HEK293T (cell line): Measurements from ENCODE around the gene LRRC70.
"Not testable (repeated sequence)": the region's sequence is repeated elsewhere in the genome, so short reads cannot be mapped to it uniquely, and the experiment has no call there.

Source experiments
- CTCF ChIA-PET: fragments of 350-600 bp; formaldehyde crosslinking; extraction: SDS; loops from one replicate; lab custom pipeline; 2021; ENCODE audit warnings: antibody characterized with exemption, inconsistent platforms; lab: Yijun Ruan, JAX
- POLR2A ChIA-PET: fragments of 350-600 bp; formaldehyde crosslinking; extraction: SDS; loops from one replicate; lab custom pipeline; 2020; ENCODE audit warnings: antibody characterized with exemption, inconsistent platforms; lab: Yijun Ruan, JAX
- DNase-seq: peaks from one replicate; pipeline ENCODE4 v3.0.0; 2012; ENCODE audit warnings: mixed read lengths; ENCODE audit errors: extremely low spot score
- ARNT ChIP-seq: fragments of 450-650 bp; IDR thresholded peaks from 2 replicates; pipeline ENCODE4 v1.6.1; 2017; ENCODE audit warnings: mild to moderate bottlenecking
- BHLHE40 ChIP-seq: fragments of 450-650 bp; IDR thresholded peaks from 2 replicates; pipeline ENCODE4 v1.6.1; 2016; ENCODE audit warnings: mild to moderate bottlenecking, moderate library complexity, borderline replicate concordance
- CTBP1 ChIP-seq: fragments of 450-650 bp; IDR thresholded peaks from 2 replicates; pipeline ENCODE4 v1.6.1; 2016; ENCODE audit warnings: borderline replicate concordance
- ELF4 ChIP-seq: fragments of 450-650 bp; IDR thresholded peaks from 2 replicates; pipeline ENCODE4 v1.6.1; 2017; ENCODE audit warnings: antibody characterized with exemption
- FOXA1 ChIP-seq: fragments of 450-650 bp; IDR thresholded peaks from 2 replicates; pipeline ENCODE4 v1.6.1; 2016; ENCODE audit warnings: mild to moderate bottlenecking
- FOXK2 ChIP-seq: fragments of 450-650 bp; IDR thresholded peaks from 2 replicates; pipeline ENCODE4 v1.6.1; 2016; ENCODE audit warnings: mild to moderate bottlenecking
- FOXM1 ChIP-seq: fragments of 450-650 bp; IDR thresholded peaks from 2 replicates; pipeline ENCODE4 v1.6.1; 2017; ENCODE audit warnings: mild to moderate bottlenecking, borderline replicate concordance
- HDGF ChIP-seq: fragments of 450-650 bp; IDR thresholded peaks from 2 replicates; pipeline ENCODE4 v1.6.1; 2017; ENCODE audit warnings: antibody characterized with exemption, borderline replicate concordance
- L3MBTL2 ChIP-seq: fragments of 450-650 bp; conservative IDR thresholded peaks from 2 replicates; pipeline ENCODE4 v1.6.1; 2016; ENCODE audit warnings: mild to moderate bottlenecking
- NFRKB ChIP-seq: fragments of 450-650 bp; IDR thresholded peaks from 2 replicates; pipeline ENCODE4 v1.6.1; 2016; ENCODE audit warnings: mild to moderate bottlenecking, moderate library complexity
- PKNOX1 ChIP-seq: fragments of 450-650 bp; IDR thresholded peaks from 2 replicates; pipeline ENCODE4 v1.6.1; 2016
- SP1 ChIP-seq: fragments of 450-650 bp; IDR thresholded peaks from 2 replicates; pipeline ENCODE4 v1.6.1; 2017
- SUZ12 ChIP-seq: fragments of 450-650 bp; IDR thresholded peaks from 2 replicates; pipeline ENCODE4 v1.6.1; 2016; ENCODE audit warnings: mild to moderate bottlenecking
- TARDBP ChIP-seq: fragments of 450-650 bp; IDR thresholded peaks from 2 replicates; pipeline ENCODE4 v1.6.1; 2016
- ZNF384 ChIP-seq: fragments of 450-650 bp; IDR thresholded peaks from 2 replicates; pipeline ENCODE4 v1.6.1; 2016

LRRC70 gene

GRCh38 chr5:62621280-62621679 is 42.7 kb downstream of the LRRC70 start:
- CTCF ChIA-PET, result no interaction called here

GRCh38 chr5:62623271-62623670 is 44.7 kb downstream of the LRRC70 start:
- ChIA-PET CTCF (interaction anchor here (1.1 kb wide), 1 partner anchor 10 kb away, joined by 4 read pairs; no protein-coding TSS in a partner anchor), POLR2A (no interaction called here)
- no peak for DNase-seq
- TF ChIP-seq SUZ12 (no peak), FOXK2 (no peak), ARNT (no peak), CTBP1 (no peak), TARDBP (no peak), ELF4 (no peak), FOXA1 (no peak), BHLHE40 (no peak)

More at GRCh38 chr5:62621280-62621679, 42.7 kb downstream of the LRRC70 start:
- TF ChIP-seq NFRKB (no peak), CTBP1 (no peak), L3MBTL2 (no peak), HDGF (no peak), FOXM1 (no peak), ARNT (no peak), FOXA1 (no peak), SP1 (no peak), ZNF384 (no peak), FOXK2 (no peak), PKNOX1 (no peak), TARDBP (no peak)
- DNase-seq, result peak; percentile 17
- POLR2A ChIA-PET, result no interaction called here

- POLR2A ChIA-PET, DNase-seq, CTCF ChIA-PET: not testable (repeated sequence)
These were observed 45.8 kb downstream of the LRRC70 start for GRCh38 chr5:62624436-62624835.

- POLR2A ChIA-PET, result no interaction called here
- CTCF ChIA-PET, result no interaction called here
- TF ChIP-seq SP1 (no peak), BHLHE40 (no peak)
- DNase-seq, result no peak
These were observed 47.9 kb downstream of the LRRC70 start for GRCh38 chr5:62626534-62626933.

- ChIA-PET POLR2A (no interaction called here), CTCF (interaction anchor here (0.6 kb wide), 1 partner anchor 165 kb away, joined by 9 read pairs; no protein-coding TSS in a partner anchor)
These were observed 48.5 kb downstream of the LRRC70 start for GRCh38 chr5:62627121-62627520.

GRCh38 chr5:62627901-62628300 is 49.3 kb downstream of the LRRC70 start:
- ChIA-PET CTCF (interaction anchor here (0.6 kb wide), 2 partner anchors 97 to 165 kb away, joined by 3 to 9 read pairs; no protein-coding TSS in a partner anchor), POLR2A (no interaction called here)
- DNase-seq, result no peak
- TF ChIP-seq TARDBP (no peak), NFRKB (no peak), FOXM1 (no peak)

More at GRCh38 chr5:62627121-62627520, 48.5 kb downstream of the LRRC70 start:
- TF ChIP-seq PKNOX1, result no peak
- no peak for TF ChIP-seq ELF4
- no peak for TF ChIP-seq FOXA1
- no peak for DNase-seq
